Ovary (tissue), 9 donors: ENCODE data around the gene UTP14C. TPM values are rescaled to one million over a fixed set of nuclear protein-coding genes. Genes with fewer than 3 reads are reported as not detected.

Source experiments
- DNase-seq, 5 donors: peaks; one replicate each; pipeline ENCODE4 v3.0.0-alpha.2; 2019 to 2020
- H3K27ac ChIP-seq, 2 donors: fragments of 200-600 bp; one replicate each; pipeline versions ENCODE4 v1.5.1 to v1.8.0; 2019 to 2022
- H3K27me3 ChIP-seq: fragments of 200-600 bp; one replicate; pipeline ENCODE4 v1.8.0; 2022
- H3K36me3 ChIP-seq: fragments of 200-600 bp; sonication (generic); one replicate; pipeline ENCODE4 v1.5.1; 2019
- H3K4me1 ChIP-seq: one replicate; pipeline ENCODE4 v1.8.1; 2013; ENCODE audit warnings: mild to moderate bottlenecking, moderate library complexity; ENCODE audit not compliant: insufficient read depth
- H3K4me3 ChIP-seq: fragments of 200-600 bp; sonication (generic); one replicate; pipeline ENCODE4 v1.5.1; 2017
- H3K9me3 ChIP-seq, 2 donors: fragments of 200-600 bp in 1 of 2; sonication (generic) in 1 of 2; one replicate each; pipeline versions ENCODE4 v1.5.1 to v1.8.1; 2013 to 2019; ENCODE audit warnings: mild to moderate bottlenecking in 1 of 2, moderate library complexity in 1 of 2
- CTCF ChIP-seq, 3 donors: fragments of 450-650 bp in 2 of 3; fragments of 200-600 bp in 1 of 3; IDR thresholded peaks; one replicate each; pipeline versions ENCODE4 v1.5.1 to v1.8.0; 2016 to 2022; ENCODE audit warnings: antibody characterized with exemption in 3 of 3, mild to moderate bottlenecking in 1 of 3
- EP300 ChIP-seq: sonication (generic); formaldehyde crosslinking; IDR thresholded peaks from one replicate; pipeline ENCODE4 v1.6.1; 2017; ENCODE audit warnings: antibody characterized with exemption
- POLR2A ChIP-seq: fragments of 450-650 bp; IDR thresholded peaks from one replicate; pipeline ENCODE4 v1.6.1; 2017; ENCODE audit warnings: antibody characterized with exemption, mild to moderate bottlenecking, moderate library complexity
- WGBS, 3 donors: extraction: QIAGEN DNeasy Blood & Tissue Kit in 1 of 3; methylation state at CpG; one replicate each; pipeline versions ENCODE4 v1.1.5 to v1.1.7; 2013 to 2017; 5-methylcytosine and 5-hydroxymethylcytosine counted together
- intact Hi-C, 4 donors: fragments of 100-400 bp; cut with DNase I; formaldehyde crosslinking; loops; one replicate each; pipeline versions ENCODE4 v1.11.0 to v1.15.1; 2022 to 2023
- polyA plus RNA-seq, 2 donors: library from polyadenylated mRNA; stranded (reverse); fragments of 200-250 nt in 1 of 2; fragments of 350-450 nt in 1 of 2; fragmentation: Illumina TruSeq in 1 of 2; extraction: RNeasy Lipid Tissue Mini Kit (QIAGEN cat#74804) in 1 of 2; gene quantifications; one replicate each; pipeline ENCODE4 v1.2.3, GENCODE V29; 2013 to 2014
- total RNA-seq, 7 donors: library from RNA; depleted of rRNA in 2 of 7; stranded (reverse); fragments of >200 nt in 2 of 7; fragmentation: NEBNext Ultra II Directional in 3 of 7; extraction: Animal tissue kit (Norgen Biotek cat#: 25700) in 3 of 7; gene quantifications; one replicate each; pipeline versions ENCODE4 v1.1.0 to v1.2.4, GENCODE V29; 2016 to 2023
- donor health status: DM: no; HTN: no; CAD: no; lungs with moderate emphysema.
- donor health status: DM: no; HTN: no; CAD: no.
- donor health status: Bipolar disorder and iron deficiency.
- donor health status: DM: yes; HTN: yes; CAD: no.
- donor health status: DM: no; HTN: no; CAD: no.
- donor health status: DM: yes; HTN: yes; CAD: no.

UTP14C gene
- total and polyA plus RNA-seq, 9 donors, result 7.4 to 20.2 (median 14.6) TPM

GRCh38 chr13:51988988-51989618 lies 35.4 kb upstream of the UTP14C start:
- intact Hi-C loops, result no loop called here
- Histone ChIP-seq H3K27me3 (no peaks in the 10 kb centered on the region), H3K36me3 (no peaks in the 10 kb centered on the region), H3K27ac (no peak overlapping the region), H3K4me1 (no peaks in the 10 kb centered on the region), H3K4me3 (no peak overlapping the region), H3K9me3 (no peaks in the 10 kb centered on the region)
- DNase-seq, result no peak
- TF ChIP-seq EP300 (no peak), POLR2A (no peak), CTCF (IDR thresholded peaks at IDR 0.05) (no peak)
- 63 to 78% (median 76%) methylated on average over 3 of the region's 3 CpGs for WGBS, 3 donors

GRCh38 chr13:51993713-51994112 lies 30.8 kb upstream of the UTP14C start:
- no peak for DNase-seq
- TF ChIP-seq CTCF (IDR thresholded peaks at IDR 0.05) (no peak), POLR2A (no peak), EP300 (no peak)
- no peaks in the 10 kb centered on the region for H3K27me3 ChIP-seq
- no peak overlapping the region for H3K4me3 ChIP-seq
- H3K27ac ChIP-seq, result no peak overlapping the region
- intact Hi-C loops, result no loop called here
- H3K36me3 ChIP-seq, result no peaks in the 10 kb centered on the region
- WGBS, 3 donors, result 77 to 92% (median 91%) methylated on average over 2 of the region's 2 CpGs
- peaks cover 8% of the 10 kb centered on the region for H3K4me1 ChIP-seq
- no peaks in the 10 kb centered on the region for H3K9me3 ChIP-seq

GRCh38 chr13:51995677-51996551 lies 28.6 kb upstream of the UTP14C start:
- WGBS, 3 donors, result 39 to 44% (median 40%) methylated on average over 9 of the region's 9 CpGs
- intact Hi-C loops, result no loop called here
- DNase-seq, result no peak
- no peak overlapping the region for H3K27ac ChIP-seq
- H3K4me3 ChIP-seq, result no peak overlapping the region
- no peaks in the 10 kb centered on the region for H3K27me3 ChIP-seq
- TF ChIP-seq EP300, result no peak
- no peak for TF ChIP-seq POLR2A
- no peak for TF ChIP-seq CTCF (IDR thresholded peaks at IDR 0.05)
- H3K36me3 ChIP-seq, result no peaks in the 10 kb centered on the region
- H3K4me1 ChIP-seq, result peaks cover 8% of the 10 kb centered on the region
- no peaks in the 10 kb centered on the region for H3K9me3 ChIP-seq

- Histone ChIP-seq H3K4me3 (no peak overlapping the region), H3K4me1 (peaks cover 8% of the 10 kb centered on the region), H3K27ac (no peak overlapping the region), H3K36me3 (no peaks in the 10 kb centered on the region), H3K27me3 (no peaks in the 10 kb centered on the region), H3K9me3 (no peaks in the 10 kb centered on the region)
- intact Hi-C loops, result no loop called here
- 87 to 93% (median 91%) methylated on average over 4 of the region's 4 CpGs for WGBS, 3 donors
- no peak for TF ChIP-seq POLR2A
- no peak for TF ChIP-seq EP300
- no peak for TF ChIP-seq CTCF (IDR thresholded peaks at IDR 0.05)
- no peak for DNase-seq
These were observed 27.9 kb upstream of the UTP14C start for GRCh38 chr13:51996641-51997040.
